BLaER1 treated with 17β-estradiol and CSF1 and Interleukin-3, amounts not matched to agents 10 nM and 100 nM (cell line): ENCODE data around the gene RNASE2.

Experiments
- H3K27ac ChIP-seq, 11 experiments: shearing (Covaris generic); formaldehyde crosslinking; 2 replicates each; pipeline ENCODE4 v1.8.1; 2022
- H3K27me3 ChIP-seq, 11 experiments: shearing (Covaris generic); formaldehyde crosslinking; 2 replicates each; pipeline ENCODE4 v1.8.1; 2022
- H3K36me3 ChIP-seq, 11 experiments: shearing (Covaris generic); formaldehyde crosslinking; 2 replicates each; pipeline ENCODE4 v1.8.1; 2022
- H3K4me1 ChIP-seq, 10 experiments: shearing (Covaris generic); formaldehyde crosslinking; 2 replicates each; pipeline ENCODE4 v1.8.1; 2022
- H3K4me2 ChIP-seq, 11 experiments: shearing (Covaris generic); formaldehyde crosslinking; 2 replicates each; pipeline ENCODE4 v1.8.1; 2022
- H3K4me3 ChIP-seq, 10 experiments: shearing (Covaris generic); formaldehyde crosslinking; 2 replicates each; pipeline ENCODE4 v1.8.1; 2022
- H3K9ac ChIP-seq, 11 experiments: shearing (Covaris generic); formaldehyde crosslinking; 2 replicates each; pipeline ENCODE4 v1.8.1; 2022
- H3K9me3 ChIP-seq, 11 experiments: shearing (Covaris generic); formaldehyde crosslinking; replicated peaks in 1 of 11; 2 replicates each; pipeline ENCODE4 v1.8.1; 2022
- H4K20me1 ChIP-seq, 11 experiments: shearing (Covaris generic); formaldehyde crosslinking; 2 replicates each; pipeline ENCODE4 v1.8.1; 2022
- Cebpa-rat ChIP-seq, 11 experiments: shearing (Covaris generic); IDR thresholded peaks; 2 replicates each; pipeline ENCODE4 v1.8.1; 2022

The RNASE2 gene

DNA sequence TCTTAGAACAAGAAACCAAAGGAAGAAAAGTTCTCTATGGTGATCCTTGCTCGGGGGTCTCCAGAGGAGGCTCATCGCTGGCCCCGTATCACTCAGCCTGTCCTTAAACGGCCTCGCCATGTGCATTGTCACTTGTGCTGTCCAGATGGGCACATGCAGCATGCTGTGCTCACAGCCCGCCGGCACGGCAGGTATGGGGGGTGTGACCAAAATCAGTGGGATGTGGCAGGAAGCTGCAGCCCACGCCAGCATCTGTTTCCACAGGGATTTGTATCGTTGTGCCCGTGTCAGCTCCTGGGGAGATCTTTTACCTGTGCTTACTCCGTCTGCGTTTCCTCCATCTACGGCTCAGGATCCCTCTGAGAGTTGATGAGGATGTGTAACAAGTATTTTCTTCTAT, 41.2 kb downstream of the RNASE2 start:
- Histone ChIP-seq H3K9ac (no peak overlapping the region), H3K9me3 (no peaks in the 10 kb centered on the region), H3K36me3 (peaks cover 58 to 69% (median 63%) of the 10 kb centered on the region in 11 experiments), H3K4me1 (peaks cover 5 to 15% (median 6%) of the 10 kb centered on the region in 10 experiments), H3K4me3 (no peak overlapping the region), H3K27ac (no peak overlapping the region), H3K4me2 (no peak overlapping the region), H4K20me1 (peaks cover 0 to 14% (median 5%) of the 10 kb centered on the region in 11 experiments; a peak in 4 of 22 replicates), H3K27me3 (no peaks in the 10 kb centered on the region)
- TF ChIP-seq Cebpa-rat (IDR thresholded peaks at IDR 0.05): no peak

DNA sequence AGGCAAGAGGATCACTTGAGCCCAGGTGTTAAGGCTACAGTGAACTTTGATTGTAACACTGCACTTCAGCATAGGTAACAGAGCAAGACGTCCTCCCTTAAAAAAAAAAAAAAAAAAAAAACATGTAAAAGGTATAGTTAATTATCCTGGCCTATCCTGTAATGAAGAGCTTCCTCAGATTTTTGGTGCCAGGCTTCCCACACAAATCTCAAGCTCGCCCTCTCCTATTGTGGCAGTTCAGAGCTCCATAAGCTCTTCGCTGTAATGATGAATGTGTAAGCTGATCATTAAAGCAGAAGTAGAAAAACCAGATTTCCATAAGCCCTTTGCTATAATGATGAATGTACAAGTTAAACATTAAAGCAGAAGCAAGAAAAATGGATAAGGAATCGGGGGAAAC, 41.8 kb downstream of the RNASE2 start:
- Histone ChIP-seq H3K27me3 (no peaks in the 10 kb centered on the region), H3K4me3 (no peak overlapping the region), H4K20me1 (peaks cover 0 to 8% (median 0%) of the 10 kb centered on the region in 11 experiments; a peak in 3 of 22 replicates), H3K4me2 (no peak overlapping the region), H3K27ac (no peak overlapping the region), H3K36me3 (peaks cover 54 to 63% (median 57%) of the 10 kb centered on the region in 11 experiments), H3K9me3 (no peaks in the 10 kb centered on the region), H3K4me1 (peaks cover 0 to 9% (median under 1%) of the 10 kb centered on the region in 10 experiments; a peak in 6 of 20 replicates), H3K9ac (no peak overlapping the region)
- no peak for TF ChIP-seq Cebpa-rat (IDR thresholded peaks at IDR 0.05)

DNA sequence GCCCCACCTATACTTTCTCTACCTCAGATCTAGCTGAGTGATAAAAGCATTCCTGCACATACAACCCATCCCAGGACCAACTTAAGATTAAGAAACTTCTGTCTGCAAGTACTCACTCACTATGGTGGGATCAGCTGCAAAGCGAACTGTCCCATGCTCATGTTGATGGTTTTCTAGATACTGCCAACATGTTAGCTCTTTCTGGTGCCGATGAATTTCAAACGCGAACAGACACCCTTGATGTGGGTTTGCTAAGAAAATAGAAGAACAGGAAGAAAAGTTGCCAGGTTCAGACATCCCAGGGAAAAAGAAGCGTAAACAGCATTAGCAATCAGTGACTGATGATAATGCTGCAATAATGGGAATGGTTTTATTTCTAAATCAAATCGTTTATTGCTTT, 42.3 kb downstream of the RNASE2 start:
- Histone ChIP-seq H3K27me3 (no peaks in the 10 kb centered on the region), H3K4me2 (no peak overlapping the region), H3K36me3 (peaks cover 49 to 59% (median 52%) of the 10 kb centered on the region in 11 experiments), H3K4me1 (peaks cover 0 to 4% (median 0%) of the 10 kb centered on the region in 10 experiments; a peak in 2 of 20 replicates), H3K9ac (no peak overlapping the region), H4K20me1 (peaks cover 0 to 7% (median 0%) of the 10 kb centered on the region in 11 experiments; a peak in 3 of 22 replicates), H3K4me3 (no peak overlapping the region), H3K27ac (no peak overlapping the region), H3K9me3 (no peaks in the 10 kb centered on the region)
- TF ChIP-seq Cebpa-rat (IDR thresholded peaks at IDR 0.05): no peak

DNA sequence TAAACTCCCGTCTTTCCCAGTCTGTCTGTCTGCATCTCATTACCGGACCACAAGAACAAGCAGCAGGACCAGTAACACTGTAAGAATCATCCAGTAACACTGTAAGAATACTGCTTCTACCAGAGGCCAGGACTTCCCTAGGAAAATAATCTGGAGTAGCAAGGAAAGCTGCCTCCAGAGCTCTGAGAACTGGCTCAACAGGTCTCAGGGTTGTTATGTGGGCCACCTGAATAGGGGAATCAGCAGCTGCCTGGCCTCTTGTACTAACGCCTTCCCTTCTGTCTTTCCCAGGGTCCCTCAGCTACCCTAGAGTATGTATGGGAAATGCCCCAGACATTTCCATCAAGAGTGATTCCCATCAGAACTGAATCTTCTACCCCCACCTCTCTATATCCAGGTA, 42.9 kb downstream of the RNASE2 start:
- H3K4me1 ChIP-seq: no peaks in the 10 kb centered on the region
- no peak overlapping the region for H3K27ac ChIP-seq
- H3K27me3 ChIP-seq: no peaks in the 10 kb centered on the region
- no peaks in the 10 kb centered on the region for H3K9me3 ChIP-seq
- H3K4me3 ChIP-seq: no peak overlapping the region
- no peak overlapping the region; a peak in 1 of 22 replicates for H3K9ac ChIP-seq
- TF ChIP-seq Cebpa-rat (IDR thresholded peaks at IDR 0.05): no peak
- peaks cover 0 to 7% (median 0%) of the 10 kb centered on the region in 11 experiments; a peak in 1 of 22 replicates for H4K20me1 ChIP-seq
- peaks cover 44 to 53% (median 46%) of the 10 kb centered on the region in 11 experiments for H3K36me3 ChIP-seq
- no peak overlapping the region for H3K4me2 ChIP-seq

DNA sequence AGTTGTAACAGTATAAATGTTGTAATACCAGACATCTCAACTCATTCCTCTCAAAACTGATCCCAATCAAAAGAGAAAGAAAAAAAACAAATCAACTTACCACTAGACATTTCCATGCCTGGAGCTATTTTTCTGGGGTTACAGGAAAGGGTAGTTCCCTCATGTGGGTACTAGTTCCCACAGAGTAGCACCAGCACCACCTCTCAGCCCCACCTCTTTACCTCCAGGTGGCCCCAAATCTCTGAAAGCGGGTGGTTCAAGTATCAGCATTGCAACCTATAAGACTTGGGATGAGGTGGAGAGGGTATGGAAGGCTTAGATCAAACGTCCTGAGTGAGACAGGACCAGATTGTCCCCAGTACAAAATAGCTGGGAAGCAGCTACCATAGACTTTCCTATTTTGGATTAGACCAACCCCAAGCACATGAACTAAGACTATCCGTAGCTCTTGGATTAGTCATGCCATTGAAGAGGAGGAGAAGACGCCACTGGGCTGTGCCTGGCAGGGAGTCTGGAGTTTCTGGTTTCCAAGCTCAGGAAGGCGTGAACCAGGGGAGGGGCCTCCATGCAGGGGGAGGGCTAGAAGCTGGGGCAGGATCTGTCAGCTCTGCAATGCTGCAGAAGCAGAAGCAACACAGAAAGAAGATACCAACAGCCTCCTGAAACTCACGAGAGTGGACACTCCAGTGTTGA, 43.5 kb downstream of the RNASE2 start, which contains the start of gene SLC39A2:
SLC39A2 (plus strand) TSS at position 620 of the 693 bp plus-strand sequence. CDS start 154 bp downstream, outside the sequence.
- H3K27me3 ChIP-seq: no peaks in the 10 kb centered on the region
- H3K36me3 ChIP-seq: peaks cover 37 to 46% (median 40%) of the 10 kb centered on the region in 11 experiments
- no peak within 1 kb of the TSS; a peak in 1 of 22 replicates for H3K9ac ChIP-seq
- H3K4me2 ChIP-seq: no peak within 1 kb of the TSS
- H4K20me1 ChIP-seq: peaks cover 0 to 7% (median 0%) of the 10 kb centered on the region in 11 experiments; a peak in 1 of 22 replicates
- no peaks in the 10 kb centered on the region for H3K9me3 ChIP-seq
- H3K4me3 ChIP-seq: no peak within 1 kb of the TSS
- H3K27ac ChIP-seq: no peak within 1 kb of the TSS
- no peak for TF ChIP-seq Cebpa-rat (IDR thresholded peaks at IDR 0.05)
- peaks cover 0 to 3% (median under 1%) of the 10 kb centered on the region in 10 experiments; a peak in 11 of 20 replicates for H3K4me1 ChIP-seq

DNA sequence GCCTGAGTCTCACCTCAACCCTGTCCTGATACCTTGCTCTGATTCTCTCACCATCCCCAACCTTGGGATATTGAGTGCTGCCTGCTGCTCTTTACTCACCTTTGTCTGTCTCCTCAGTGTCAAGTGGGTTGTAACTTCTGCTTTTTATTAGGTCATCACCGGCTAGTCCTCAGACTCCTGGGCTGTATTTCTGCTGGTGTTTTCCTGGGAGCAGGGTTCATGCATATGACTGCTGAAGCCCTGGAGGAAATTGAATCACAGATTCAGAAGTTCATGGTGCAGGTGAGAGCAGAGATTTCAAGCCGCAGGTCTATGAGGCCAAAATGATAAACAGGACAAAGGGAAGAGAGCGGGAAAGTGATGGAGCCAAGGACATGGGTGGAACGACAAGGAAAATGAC, 44.3 kb downstream of the RNASE2 start:
- Histone ChIP-seq H3K4me2 (no peak overlapping the region), H3K4me3 (no peak overlapping the region), H3K27ac (no peak overlapping the region), H4K20me1 (0 out of 22 replicates have a peak, but pooled peaks cover 0 to 6% (median 0%) of the 10 kb centered on the region in 11 experiments), H3K4me1 (peaks cover 0 to 10% (median 5%) of the 10 kb centered on the region in 10 experiments; a peak in 11 of 20 replicates), H3K27me3 (no peaks in the 10 kb centered on the region), H3K9ac (no peak overlapping the region), H3K9me3 (no peaks in the 10 kb centered on the region), H3K36me3 (peaks cover 29 to 38% (median 32%) of the 10 kb centered on the region in 11 experiments)
- no peak for TF ChIP-seq Cebpa-rat (IDR thresholded peaks at IDR 0.05)

DNA sequence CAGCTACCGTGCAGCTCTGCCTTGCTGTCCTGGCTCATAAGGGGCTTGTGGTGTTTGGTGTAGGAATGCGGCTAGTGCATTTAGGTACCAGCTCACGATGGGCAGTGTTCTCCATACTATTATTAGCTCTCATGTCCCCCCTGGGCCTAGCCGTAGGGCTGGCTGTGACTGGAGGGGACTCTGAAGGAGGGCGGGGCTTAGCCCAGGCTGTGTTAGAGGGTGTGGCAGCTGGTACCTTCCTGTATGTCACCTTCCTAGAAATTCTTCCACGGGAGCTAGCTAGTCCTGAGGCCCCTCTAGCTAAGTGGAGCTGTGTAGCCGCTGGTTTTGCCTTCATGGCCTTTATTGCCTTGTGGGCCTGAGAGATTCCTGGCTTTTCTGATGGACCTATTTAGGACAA, 45.9 kb downstream of the RNASE2 start:
- Histone ChIP-seq H3K4me3 (no peak overlapping the region), H3K9me3 (no peaks in the 10 kb centered on the region), H3K4me2 (no peak overlapping the region), H3K27me3 (no peaks in the 10 kb centered on the region), H3K36me3 (peaks cover 13 to 22% (median 16%) of the 10 kb centered on the region in 11 experiments), H3K9ac (no peak overlapping the region), H4K20me1 (no peaks in the 10 kb centered on the region), H3K27ac (no peak overlapping the region), H3K4me1 (peaks cover 0 to 10% (median 5%) of the 10 kb centered on the region in 10 experiments; a peak in 11 of 20 replicates)
- TF ChIP-seq Cebpa-rat (IDR thresholded peaks at IDR 0.05): no peak

DNA sequence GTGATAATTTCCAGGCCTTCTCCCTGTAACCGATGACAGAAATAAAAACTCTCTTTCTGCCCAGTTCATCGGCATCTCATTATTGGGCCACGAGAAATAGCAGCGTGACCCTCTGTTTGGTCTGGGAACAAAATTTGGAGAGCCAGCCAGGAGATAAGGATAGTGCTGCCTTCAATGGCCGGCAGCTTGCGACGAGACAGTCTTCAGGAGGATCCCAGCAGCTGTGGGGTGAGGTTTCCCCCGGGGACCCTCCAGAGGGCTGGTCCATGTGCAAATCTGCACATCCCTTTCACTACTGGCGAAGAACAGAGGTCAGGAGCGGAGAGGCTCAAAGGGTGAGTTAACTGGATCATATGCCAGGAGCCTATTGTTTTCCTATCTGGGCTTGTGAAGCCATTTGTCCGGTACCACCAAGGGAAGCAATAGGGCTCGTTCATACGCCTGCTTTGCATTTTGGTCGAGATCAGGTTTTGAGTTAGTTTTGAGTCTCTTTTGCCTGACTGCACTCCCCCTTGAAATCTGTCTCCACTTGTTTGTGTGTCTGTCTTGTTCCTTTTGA, 48.6 kb downstream of the RNASE2 start:
- Histone ChIP-seq H3K4me3 (no peak overlapping the region), H3K4me1 (peaks cover 0 to 10% (median 5%) of the 10 kb centered on the region in 10 experiments; a peak in 11 of 20 replicates), H3K9ac (no peak overlapping the region), H3K27ac (no peak overlapping the region), H3K27me3 (no peaks in the 10 kb centered on the region), H4K20me1 (no peaks in the 10 kb centered on the region), H3K9me3 (no peaks in the 10 kb centered on the region), H3K4me2 (peak overlapping the region in 6 of 11 experiments; percentile 3 to 42 (median 20); a peak in 6 of 22 replicates), H3K36me3 (no peaks in the 10 kb centered on the region)
- no peak for TF ChIP-seq Cebpa-rat (IDR thresholded peaks at IDR 0.05)
